Measurements from ENCODE around the gene DMD. TPM values are rescaled to one million over a fixed set of nuclear protein-coding genes. Genes with fewer than 3 reads are reported as not detected.

DMD gene
- total RNA-seq, 2 donors from 2014 or later = 19.6 to 24.9 TPM

GRCh38 chrX:31279359-31279758 lies 1932.0 kb downstream of the DMD start:
- DNase-seq = peak; percentile 51

GRCh38 chrX:31272472-31272775 lies 1938.9 kb downstream of the DMD start:
- H3K27ac ChIP-seq (ENCODE audit: low read depth, low read length) = no peak overlapping the region
- H3K9me3 Mint-ChIP-seq = peaks cover 34% of the 10 kb centered on the region
- no peak for TF ChIP-seq CTCF (conservative IDR thresholded peaks at IDR 0.05)
- H3K27ac Mint-ChIP-seq = peak overlapping the region; percentile 50
- H3K27me3 ChIP-seq (ENCODE audit: control insufficient read depth, insufficient read depth, low read length, poor library complexity, severe bottlenecking) = no peaks in the 10 kb centered on the region
- H3K36me3 ChIP-seq (ENCODE audit: control insufficient read depth, insufficient read depth, low read length) = no peaks in the 10 kb centered on the region
- no peak overlapping the region for H3K4me3 Mint-ChIP-seq
- H3K4me1 Mint-ChIP-seq = peaks cover 20% of the 10 kb centered on the region
- H3K27me3 Mint-ChIP-seq (ENCODE audit: insufficient read depth) = no peaks in the 10 kb centered on the region
- H3K4me3 ChIP-seq (ENCODE audit: low read length) = no peak overlapping the region
- H3K9me3 ChIP-seq (ENCODE audit: control insufficient read depth, low read length) = no peaks in the 10 kb centered on the region
- no peak for DNase-seq
- H3K4me1 ChIP-seq (ENCODE audit: control insufficient read depth, insufficient read depth, low read length) = peaks cover 10% of the 10 kb centered on the region
- H3K36me3 Mint-ChIP-seq (ENCODE audit: low read depth) = no peaks in the 10 kb centered on the region
- 54% methylated on average over 3 of the region's 4 CpGs; no CpG with 5 or more reads in 1 of the 2 experiments for WGBS, 2 experiments (ENCODE audit: insufficient coverage in 1 of 2, insufficient read length in 1 of 2)
- no peak overlapping the region for H3K9ac ChIP-seq (ENCODE audit: extremely low read depth, low read length, poor library complexity, severe bottlenecking)

More at GRCh38 chrX:31279359-31279758, 1932.0 kb downstream of the DMD start:
- H3K9me3 ChIP-seq (ENCODE audit: control insufficient read depth, low read length) = no peaks in the 10 kb centered on the region
- 83% methylated on average over 2 of the region's 2 CpGs; no CpG with 5 or more reads in 1 of the 2 experiments for WGBS, 2 experiments (ENCODE audit: insufficient coverage in 1 of 2, insufficient read length in 1 of 2)
- peaks cover under 1% of the 10 kb centered on the region for H3K4me1 ChIP-seq (ENCODE audit: control insufficient read depth, insufficient read depth, low read length)
- no peaks in the 10 kb centered on the region for H3K36me3 Mint-ChIP-seq (ENCODE audit: low read depth)
- H3K4me3 ChIP-seq (ENCODE audit: low read length) = no peak overlapping the region
- H3K27me3 Mint-ChIP-seq (ENCODE audit: insufficient read depth) = no peaks in the 10 kb centered on the region
- no peak overlapping the region for H3K4me3 Mint-ChIP-seq
- no peak overlapping the region for H3K9ac ChIP-seq (ENCODE audit: extremely low read depth, low read length, poor library complexity, severe bottlenecking)
- TF ChIP-seq CTCF (conservative IDR thresholded peaks at IDR 0.05) = peak; percentile 73
- no peak overlapping the region for H3K27ac Mint-ChIP-seq
- H3K27me3 ChIP-seq (ENCODE audit: control insufficient read depth, insufficient read depth, low read length, poor library complexity, severe bottlenecking) = no peaks in the 10 kb centered on the region
- no peak overlapping the region for H3K27ac ChIP-seq (ENCODE audit: low read depth, low read length)
- H3K9me3 Mint-ChIP-seq = peaks cover 33% of the 10 kb centered on the region
- no peaks in the 10 kb centered on the region for H3K36me3 ChIP-seq (ENCODE audit: control insufficient read depth, insufficient read depth, low read length)
- H3K4me1 Mint-ChIP-seq = no peaks in the 10 kb centered on the region

- Histone ChIP-seq H3K36me3 (ENCODE audit: control insufficient read depth, insufficient read depth, low read length) (no peaks in the 10 kb centered on the region), H3K4me3 (ENCODE audit: low read length) (no peak overlapping the region), H3K27ac (ENCODE audit: low read depth, low read length) (no peak overlapping the region), H3K27me3 (ENCODE audit: control insufficient read depth, insufficient read depth, low read length, poor library complexity, severe bottlenecking) (no peaks in the 10 kb centered on the region), H3K9me3 (ENCODE audit: control insufficient read depth, low read length) (no peaks in the 10 kb centered on the region), H3K4me1 (ENCODE audit: control insufficient read depth, insufficient read depth, low read length) (peaks cover 10% of the 10 kb centered on the region), H3K9ac (ENCODE audit: extremely low read depth, low read length, poor library complexity, severe bottlenecking) (no peak overlapping the region)
- no peak overlapping the region for H3K4me3 Mint-ChIP-seq
- no peaks in the 10 kb centered on the region for H3K27me3 Mint-ChIP-seq (ENCODE audit: insufficient read depth)
- peaks cover 20% of the 10 kb centered on the region for H3K4me1 Mint-ChIP-seq
- peak overlapping the region; percentile 50 for H3K27ac Mint-ChIP-seq
- no peak for TF ChIP-seq CTCF (conservative IDR thresholded peaks at IDR 0.05)
- H3K9me3 Mint-ChIP-seq = peaks cover 32% of the 10 kb centered on the region
- DNase-seq = no peak
- no peaks in the 10 kb centered on the region for H3K36me3 Mint-ChIP-seq (ENCODE audit: low read depth)
- WGBS, 2 experiments (ENCODE audit: insufficient coverage in 1 of 2, insufficient read length in 1 of 2) = 90% methylated on average over 5 of the region's 7 CpGs; no CpG with 5 or more reads in 1 of the 2 experiments
Measured at GRCh38 chrX:31271615-31272471, 1939.5 kb downstream of the DMD start.
